GM18508 (cell line): ENCODE measurements around the gene SYTL3.
A peak's percentile ranks its signal among the peaks of the same experiment; 100 is the strongest.
"Not testable (repeated sequence)": the region's sequence is repeated elsewhere in the genome, so short reads cannot be mapped to it uniquely, and the experiment has no call there.

Experiments
- ATAC-seq: cut with Tn5 transposase; IDR thresholded peaks from one replicate; pipeline ENCODE4 v1.9.1; 2021; ENCODE audit warnings: moderate number of reproducible peaks; ENCODE audit not compliant: insufficient read depth, unreplicated experiment

The SYTL3 gene

GRCh38 chr6:158636778-158637177 lies 13.1 kb upstream of the SYTL3 start:
- ATAC-seq, result no peak

GRCh38 chr6:158638324-158638854 lies 11.5 kb upstream of the SYTL3 start:
- no peak for ATAC-seq

- no peak for ATAC-seq
Measured at GRCh38 chr6:158639056-158639455, 10.8 kb upstream of the SYTL3 start.

- ATAC-seq, result no peak
Measured at GRCh38 chr6:158640519-158640918, 9.3 kb upstream of the SYTL3 start.

GRCh38 chr6:158642097-158642601 lies 7.7 kb upstream of the SYTL3 start:
- no peak for ATAC-seq

- no peak for ATAC-seq
Measured at GRCh38 chr6:158643836-158644230, 6.0 kb upstream of the SYTL3 start.

GRCh38 chr6:158644231-158645063 lies 5.4 kb upstream of the SYTL3 start, which contains the start of gene DYNLT1:
Gene DYNLT1, minus strand, starts transcription at chr6:158644743. Its CDS starts 35 bp downstream, at chr6:158644708.
- peak; percentile 26 for ATAC-seq

GRCh38 chr6:158645064-158646022 lies 4.5 kb upstream of the SYTL3 start:
- no peak for ATAC-seq

- no peak for ATAC-seq
Measured at GRCh38 chr6:158646023-158646910, 3.6 kb upstream of the SYTL3 start.

- no peak for ATAC-seq
Measured at GRCh38 chr6:158647501-158647900, 2.4 kb upstream of the SYTL3 start.

- ATAC-seq, result no peak
Measured at GRCh38 chr6:158648682-158649131, 1.1 kb upstream of the SYTL3 start.

- not testable (repeated sequence) for ATAC-seq
Measured at GRCh38 chr6:158651981-158652737, 2.3 kb downstream of the SYTL3 start.

- ATAC-seq, result peak; percentile 41
Measured at GRCh38 chr6:158653577-158654354, 3.9 kb downstream of the SYTL3 start.

- no peak for ATAC-seq
Measured at GRCh38 chr6:158654498-158654897, 4.6 kb downstream of the SYTL3 start.

- no peak for ATAC-seq
Measured at GRCh38 chr6:158654960-158655489, 5.2 kb downstream of the SYTL3 start.

GRCh38 chr6:158655569-158656450 lies 6.0 kb downstream of the SYTL3 start:
- no peak for ATAC-seq

GRCh38 chr6:158656986-158657385 lies 7.1 kb downstream of the SYTL3 start:
- ATAC-seq, result not testable (repeated sequence)
